ENCODE results near the gene OGFRL1.

Gene OGFRL1

GRCh38 chr6:71347119-71347518 lies 58.5 kb downstream of the OGFRL1 start:
- H3K4me1 ChIP-seq (ENCODE audit: control insufficient read depth, low read length): peaks cover 6% of the 10 kb centered on the region
- no peak for TF ChIP-seq CTCF (IDR thresholded peaks at IDR 0.05; ENCODE audit: low read depth, low read length, poor library complexity, severe bottlenecking)
- no peak for TF ChIP-seq EZH2phosphoT487 (IDR thresholded peaks at IDR 0.05; ENCODE audit: borderline replicate concordance, low read length)
- no peaks in the 10 kb centered on the region for H3K79me2 ChIP-seq (ENCODE audit: control insufficient read depth, low read length)
- no peaks in the 10 kb centered on the region for H3K36me3 ChIP-seq (ENCODE audit: control insufficient read depth, low read length)
- H4K20me1 ChIP-seq (ENCODE audit: control insufficient read depth, insufficient read depth, low read depth, low read length): no peaks in the 10 kb centered on the region
- no peak overlapping the region for H3K4me3 ChIP-seq (ENCODE audit: low read length)
- no peaks in the 10 kb centered on the region for H3F3A ChIP-seq (ENCODE audit: control insufficient read depth, insufficient read depth)
- H3K27ac ChIP-seq (ENCODE audit: low read depth, low read length): no peak overlapping the region
- no peaks in the 10 kb centered on the region for H3K9me2 ChIP-seq (replicated peaks; ENCODE audit: control insufficient read depth, low read length)
- peaks cover 6% of the 10 kb centered on the region; the same call in 1 of the 2 replicates for H3K27me3 ChIP-seq (ENCODE audit: control insufficient read depth, low read length)
- no peaks in the 10 kb centered on the region for H3K9me3 ChIP-seq (ENCODE audit: control insufficient read depth, insufficient read depth, low read length)
- H3K4me2 ChIP-seq (ENCODE audit: low read length): no peak overlapping the region

- TF ChIP-seq CTCF (IDR thresholded peaks at IDR 0.05; ENCODE audit: low read depth, low read length, poor library complexity, severe bottlenecking) (peak; percentile 62), EZH2phosphoT487 (IDR thresholded peaks at IDR 0.05; ENCODE audit: borderline replicate concordance, low read length) (no peak)
- Histone ChIP-seq H3K27me3 (ENCODE audit: control insufficient read depth, low read length) (peaks cover 6% of the 10 kb centered on the region; the same call in 1 of the 2 replicates), H3K4me1 (ENCODE audit: control insufficient read depth, low read length) (peaks cover 6% of the 10 kb centered on the region), H3K79me2 (ENCODE audit: control insufficient read depth, low read length) (no peaks in the 10 kb centered on the region), H3K9me3 (ENCODE audit: control insufficient read depth, insufficient read depth, low read length) (no peaks in the 10 kb centered on the region), H3K9me2 (replicated peaks; ENCODE audit: control insufficient read depth, low read length) (no peaks in the 10 kb centered on the region), H3F3A (ENCODE audit: control insufficient read depth, insufficient read depth) (no peaks in the 10 kb centered on the region), H3K36me3 (ENCODE audit: control insufficient read depth, low read length) (no peaks in the 10 kb centered on the region), H3K4me3 (ENCODE audit: low read length) (no peak overlapping the region), H3K27ac (ENCODE audit: low read depth, low read length) (no peak overlapping the region), H4K20me1 (ENCODE audit: control insufficient read depth, insufficient read depth, low read depth, low read length) (no peaks in the 10 kb centered on the region), H3K4me2 (ENCODE audit: low read length) (no peak overlapping the region)
These were observed 60.8 kb downstream of the OGFRL1 start for GRCh38 chr6:71349395-71349794.

- no peaks in the 10 kb centered on the region for H4K20me1 ChIP-seq (ENCODE audit: control insufficient read depth, insufficient read depth, low read depth, low read length)
- no peak overlapping the region for H3K27ac ChIP-seq (ENCODE audit: low read depth, low read length)
- no peak overlapping the region for H3K4me3 ChIP-seq (ENCODE audit: low read length)
- H3K27me3 ChIP-seq (ENCODE audit: control insufficient read depth, low read length): 0 out of 2 replicates have a peak, but pooled peaks cover 3% of the 10 kb centered on the region
- no peaks in the 10 kb centered on the region for H3K9me2 ChIP-seq (replicated peaks; ENCODE audit: control insufficient read depth, low read length)
- no peak overlapping the region for H3K4me2 ChIP-seq (ENCODE audit: low read length)
- H3K36me3 ChIP-seq (ENCODE audit: control insufficient read depth, low read length): no peaks in the 10 kb centered on the region
- no peaks in the 10 kb centered on the region for H3K79me2 ChIP-seq (ENCODE audit: control insufficient read depth, low read length)
- no peaks in the 10 kb centered on the region for H3K9me3 ChIP-seq (ENCODE audit: control insufficient read depth, insufficient read depth, low read length)
- TF ChIP-seq EZH2phosphoT487 (IDR thresholded peaks at IDR 0.05; ENCODE audit: borderline replicate concordance, low read length) (no peak), CTCF (IDR thresholded peaks at IDR 0.05; ENCODE audit: low read depth, low read length, poor library complexity, severe bottlenecking) (no peak)
- H3K4me1 ChIP-seq (ENCODE audit: control insufficient read depth, low read length): peaks cover 6% of the 10 kb centered on the region
- no peaks in the 10 kb centered on the region for H3F3A ChIP-seq (ENCODE audit: control insufficient read depth, insufficient read depth)
These were observed 61.5 kb downstream of the OGFRL1 start for GRCh38 chr6:71349976-71350615.
